KMS-11 (cell line): ENCODE results near the gene NFASC.

Experiments
- H2AFZ ChIP-seq: fragments of 200-600 bp; sonication (generic); 2 replicates; pipeline ENCODE4 v1.6.1; 2016; ENCODE audit warnings: antibody characterized with exemption, mixed run types, low read depth
- H3K27ac ChIP-seq: fragments of 200-600 bp; sonication (generic); 2 replicates; pipeline ENCODE4 v1.6.1; 2016; ENCODE audit warnings: mild to moderate bottlenecking, mixed run types
- H3K27me3 ChIP-seq: fragments of 200-600 bp; sonication (generic); 2 replicates; pipeline ENCODE4 v1.6.1; 2017; ENCODE audit warnings: mild to moderate bottlenecking, low read depth, mixed run types, moderate library complexity; ENCODE audit not compliant: insufficient read depth
- H3K36me3 ChIP-seq: fragments of 200-600 bp; sonication (generic); 2 replicates; pipeline ENCODE4 v1.6.1; 2017; ENCODE audit warnings: mild to moderate bottlenecking, mixed run types; ENCODE audit not compliant: insufficient read depth
- H3K4me1 ChIP-seq: fragments of 200-600 bp; sonication (generic); 2 replicates; pipeline ENCODE4 v1.6.1; 2016; ENCODE audit warnings: mild to moderate bottlenecking, low read depth, mixed run types; ENCODE audit not compliant: poor library complexity, severe bottlenecking
- H3K4me2 ChIP-seq: fragments of 200-600 bp; sonication (generic); 2 replicates; pipeline ENCODE4 v1.7.0; 2016; ENCODE audit warnings: mild to moderate bottlenecking, mixed run types
- H3K4me3 ChIP-seq: fragments of 200-600 bp; sonication (generic); IDR thresholded peaks from 2 replicates; pipeline ENCODE4 v1.6.1; 2017; ENCODE audit warnings: low read depth, low read length, mixed read lengths; ENCODE audit not compliant: insufficient read depth
- H3K79me2 ChIP-seq: fragments of 200-600 bp; sonication (generic); 2 replicates; pipeline ENCODE4 v1.6.1; 2016; ENCODE audit warnings: low read depth, mixed run types; ENCODE audit not compliant: insufficient read depth
- H3K9ac ChIP-seq: fragments of 200-600 bp; sonication (generic); 2 replicates; pipeline ENCODE4 v1.6.1; 2016; ENCODE audit warnings: mild to moderate bottlenecking, mixed run types
- H4K20me1 ChIP-seq: fragments of 200-600 bp; sonication (generic); 2 replicates; pipeline ENCODE4 v1.6.1; 2016; ENCODE audit warnings: mild to moderate bottlenecking, mixed run types; ENCODE audit not compliant: insufficient read depth
- TF ChIP-seq, protein P1 (sequence below): fragments of 200-600 bp; sonication (generic); conservative IDR thresholded peaks from 2 replicates; pipeline ENCODE4 v1.6.1; 2017; ENCODE audit warnings: low read depth, mild to moderate bottlenecking, antibody characterized with exemption, low read length, moderate library complexity, mixed read lengths

The NFASC gene

DNA sequence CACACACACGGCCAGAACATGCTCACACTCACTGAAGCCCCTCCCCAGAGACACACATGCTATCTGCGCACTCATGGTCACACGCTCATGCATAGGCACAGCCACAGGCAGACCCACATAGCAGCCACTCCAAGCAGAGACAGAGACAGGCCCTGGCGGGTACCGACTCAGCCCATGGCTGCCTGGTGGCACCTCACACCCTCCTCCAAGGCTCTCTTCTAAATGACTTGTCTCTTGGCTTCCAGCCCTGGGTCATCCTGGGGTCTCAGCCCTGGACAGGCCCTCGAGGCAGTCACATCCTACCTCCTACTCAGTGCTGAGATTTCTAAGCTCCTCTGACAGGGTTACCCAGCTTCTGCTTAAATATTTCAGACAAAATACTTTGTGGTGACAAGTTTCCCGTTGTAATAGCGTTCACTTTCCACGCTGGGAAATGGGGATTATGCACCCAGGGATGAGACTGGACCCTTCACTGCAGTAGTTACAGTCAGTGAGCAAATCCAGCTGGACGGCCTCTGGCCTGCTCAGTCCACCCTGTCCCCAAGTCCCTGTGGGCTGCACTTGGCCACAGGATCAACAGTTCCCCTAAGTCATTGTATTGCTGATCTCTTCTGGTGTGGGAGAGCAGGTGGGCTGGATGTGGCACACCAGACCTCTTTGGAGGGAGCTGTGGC lies 2.9 kb upstream of the NFASC start:
- Histone ChIP-seq H3K79me2 (no peaks in the 10 kb centered on the region), H3K27me3 (no peaks in the 10 kb centered on the region), H3K36me3 (no peaks in the 10 kb centered on the region), H3K27ac (no peak overlapping the region), H3K9ac (no peak overlapping the region), H3K4me2 (no peak overlapping the region), H4K20me1 (no peaks in the 10 kb centered on the region), H2AFZ (no peak overlapping the region), H3K4me1 (no peaks in the 10 kb centered on the region), H3K4me3 (no peak overlapping the region)
- TF ChIP-seq, protein P1, sequence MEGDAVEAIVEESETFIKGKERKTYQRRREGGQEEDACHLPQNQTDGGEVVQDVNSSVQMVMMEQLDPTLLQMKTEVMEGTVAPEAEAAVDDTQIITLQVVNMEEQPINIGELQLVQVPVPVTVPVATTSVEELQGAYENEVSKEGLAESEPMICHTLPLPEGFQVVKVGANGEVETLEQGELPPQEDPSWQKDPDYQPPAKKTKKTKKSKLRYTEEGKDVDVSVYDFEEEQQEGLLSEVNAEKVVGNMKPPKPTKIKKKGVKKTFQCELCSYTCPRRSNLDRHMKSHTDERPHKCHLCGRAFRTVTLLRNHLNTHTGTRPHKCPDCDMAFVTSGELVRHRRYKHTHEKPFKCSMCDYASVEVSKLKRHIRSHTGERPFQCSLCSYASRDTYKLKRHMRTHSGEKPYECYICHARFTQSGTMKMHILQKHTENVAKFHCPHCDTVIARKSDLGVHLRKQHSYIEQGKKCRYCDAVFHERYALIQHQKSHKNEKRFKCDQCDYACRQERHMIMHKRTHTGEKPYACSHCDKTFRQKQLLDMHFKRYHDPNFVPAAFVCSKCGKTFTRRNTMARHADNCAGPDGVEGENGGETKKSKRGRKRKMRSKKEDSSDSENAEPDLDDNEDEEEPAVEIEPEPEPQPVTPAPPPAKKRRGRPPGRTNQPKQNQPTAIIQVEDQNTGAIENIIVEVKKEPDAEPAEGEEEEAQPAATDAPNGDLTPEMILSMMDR: no peak

DNA sequence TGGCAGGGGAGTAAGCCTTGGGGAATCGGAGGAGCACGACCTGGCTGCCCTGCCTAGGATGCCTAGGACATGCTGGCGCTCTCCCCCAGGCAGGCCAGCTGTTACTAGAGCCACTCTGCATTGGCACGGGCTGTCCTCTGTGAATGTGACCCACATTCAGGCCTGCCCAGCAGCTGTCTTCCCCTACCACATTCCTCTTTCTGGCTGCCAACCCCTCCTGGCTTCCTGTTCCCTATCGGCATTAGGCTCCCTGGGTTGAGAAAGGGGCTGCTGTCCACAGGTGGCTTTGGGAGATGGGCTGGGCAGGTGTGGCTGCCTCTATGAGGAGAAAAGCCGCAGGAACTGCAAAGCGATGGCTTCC lies 2.3 kb upstream of the NFASC start:
- Histone ChIP-seq H3K4me2 (no peak overlapping the region), H3K4me1 (no peaks in the 10 kb centered on the region), H3K27me3 (no peaks in the 10 kb centered on the region), H3K27ac (no peak overlapping the region), H2AFZ (no peak overlapping the region), H4K20me1 (no peaks in the 10 kb centered on the region), H3K79me2 (no peaks in the 10 kb centered on the region), H3K4me3 (no peak overlapping the region), H3K9ac (no peak overlapping the region), H3K36me3 (no peaks in the 10 kb centered on the region)
- TF ChIP-seq, protein P1: no peak

DNA sequence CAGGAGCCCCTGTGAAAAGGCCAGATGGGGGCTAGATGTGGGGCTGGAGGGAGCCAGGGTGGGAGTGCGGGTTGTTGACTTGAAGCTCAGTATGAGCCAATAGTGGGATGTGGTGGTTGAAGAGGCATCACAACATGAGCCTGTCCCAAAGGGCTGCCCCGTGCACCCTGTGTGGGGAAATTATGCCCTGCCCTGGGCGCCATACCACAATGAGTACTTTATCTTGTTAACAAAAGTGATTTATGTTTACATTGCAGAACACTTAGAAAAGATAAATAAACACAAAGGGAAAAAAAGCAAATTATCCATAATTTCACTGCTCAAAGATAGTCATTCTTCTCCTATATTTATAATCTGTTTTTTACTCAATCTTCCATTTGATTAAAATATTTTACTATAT lies 1.6 kb upstream of the NFASC start:
- no peak overlapping the region for H3K27ac ChIP-seq
- TF ChIP-seq, protein P1: no peak
- no peak overlapping the region for H3K4me3 ChIP-seq
- no peaks in the 10 kb centered on the region for H3K79me2 ChIP-seq
- no peaks in the 10 kb centered on the region for H3K36me3 ChIP-seq
- no peak overlapping the region for H3K9ac ChIP-seq
- no peaks in the 10 kb centered on the region for H4K20me1 ChIP-seq
- no peak overlapping the region for H2AFZ ChIP-seq
- no peaks in the 10 kb centered on the region for H3K4me1 ChIP-seq
- H3K4me2 ChIP-seq: no peak overlapping the region
- no peaks in the 10 kb centered on the region for H3K27me3 ChIP-seq

DNA sequence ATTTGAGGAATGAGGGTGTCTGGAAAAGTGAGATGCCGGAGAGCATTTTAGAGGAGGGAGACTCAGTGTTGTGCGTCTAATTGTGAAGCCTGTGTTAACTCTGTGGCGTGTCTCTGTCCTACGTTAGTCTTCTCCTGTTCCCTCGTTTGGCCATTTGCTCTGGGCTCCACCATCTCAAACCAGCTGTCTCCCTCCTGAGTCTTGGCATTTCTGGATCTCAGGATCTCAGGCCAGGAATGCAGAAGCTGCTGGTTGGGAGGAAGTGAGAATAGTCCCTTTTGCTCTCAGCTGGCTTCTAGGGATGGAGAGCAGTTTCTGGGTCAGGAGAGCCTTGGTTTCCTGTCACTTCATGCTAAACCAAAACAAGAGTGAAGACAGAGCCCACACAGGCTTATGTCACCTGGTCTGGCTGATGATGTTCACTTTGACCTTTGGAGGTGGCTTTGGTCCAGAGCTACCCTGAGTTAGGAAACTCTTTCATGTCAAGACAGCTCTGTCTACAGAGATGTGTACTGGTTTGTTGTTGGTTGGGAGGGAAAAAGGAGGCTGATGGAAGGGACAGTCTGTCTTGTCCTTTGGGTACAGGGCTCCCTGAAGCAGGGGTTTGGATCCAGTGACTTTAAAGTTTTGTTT lies 859 bp downstream of the NFASC start:
- TF ChIP-seq, protein P1: no peak
- H3K9ac ChIP-seq: no peak overlapping the region
- H3K4me3 ChIP-seq: no peak overlapping the region
- H2AFZ ChIP-seq: no peak overlapping the region
- no peak overlapping the region for H3K4me2 ChIP-seq
- no peaks in the 10 kb centered on the region for H3K36me3 ChIP-seq
- no peaks in the 10 kb centered on the region for H3K27me3 ChIP-seq
- no peaks in the 10 kb centered on the region for H3K4me1 ChIP-seq
- H3K27ac ChIP-seq: no peak overlapping the region
- no peaks in the 10 kb centered on the region for H4K20me1 ChIP-seq
- H3K79me2 ChIP-seq: no peaks in the 10 kb centered on the region
